Renal cortex interstitium (tissue), 11 donors: ENCODE data around the gene CTPS1. TPM values are rescaled to one million over a fixed set of nuclear protein-coding genes. Genes with fewer than 3 reads are reported as not detected.

Experiments
- DNase-seq, 11 donors: peaks; one replicate each; pipeline ENCODE4 v3.0.0-alpha.2; 2013; ENCODE audit warnings: low read depth in 9 of 11, low spot score in 4 of 11; ENCODE audit errors: extremely low read depth in 1 of 11
- polyA plus RNA-seq, 3 donors: library from polyadenylated mRNA; unstranded; fragments of 120-200 nt; gene quantifications; one replicate each; pipeline ENCODE4 v1.2.1, GENCODE V29; 2013; ENCODE audit not compliant: insufficient read length in 3 of 3

CTPS1 gene
- polyA plus RNA-seq, 3 donors: 21.8 to 31.5 (median 31.1) TPM

GRCh38 chr1:40952744-40953315 lies 26.7 kb upstream of the CTPS1 start:
- DNase-seq: no peak

- DNase-seq: no peak
These were observed 24.9 kb upstream of the CTPS1 start for GRCh38 chr1:40954626-40955025.

DNA sequence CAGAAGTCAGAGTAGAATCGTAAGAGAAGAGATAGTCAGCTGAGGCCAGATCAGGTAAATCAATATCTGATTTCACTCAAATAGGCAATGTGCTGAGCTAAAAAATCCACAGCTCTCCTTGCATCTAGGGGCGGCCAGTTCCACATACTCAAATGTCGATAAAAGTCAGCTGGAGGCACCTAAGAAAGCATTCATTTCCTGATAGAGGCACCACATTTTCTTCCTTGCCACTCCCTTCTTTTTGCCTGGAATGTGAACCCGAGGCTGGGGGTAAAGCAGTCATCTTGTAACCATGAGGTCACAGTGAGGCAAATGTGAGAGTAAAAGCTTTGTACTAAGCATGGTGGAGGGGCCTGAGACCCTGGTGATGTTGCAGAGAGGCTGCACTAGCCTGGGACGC lies 24.2 kb upstream of the CTPS1 start:
- no peak for DNase-seq

GRCh38 chr1:40956407-40956806 lies 23.1 kb upstream of the CTPS1 start:
- no peak for DNase-seq

DNA sequence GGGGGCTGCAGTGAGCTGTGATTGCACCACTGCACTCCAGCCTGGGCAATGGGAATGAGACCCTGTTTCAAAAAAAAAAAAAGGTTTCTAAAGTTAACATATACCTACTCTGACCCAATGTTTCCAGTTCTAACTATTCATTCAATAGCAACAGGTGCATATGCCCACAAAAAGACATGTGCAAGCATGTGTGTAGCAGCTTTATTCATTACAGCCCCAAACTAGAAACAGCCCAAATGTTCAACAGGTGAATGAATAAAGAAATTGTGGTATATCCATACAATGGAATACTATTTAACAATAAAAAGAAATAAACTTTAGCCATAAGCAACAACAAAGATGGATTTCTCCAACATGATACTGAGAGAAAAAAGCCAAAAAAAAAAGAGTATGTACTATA lies 21.3 kb upstream of the CTPS1 start:
- no peak for DNase-seq

- no peak for DNase-seq
These were observed 14.0 kb upstream of the CTPS1 start for GRCh38 chr1:40965531-40965930.

DNA sequence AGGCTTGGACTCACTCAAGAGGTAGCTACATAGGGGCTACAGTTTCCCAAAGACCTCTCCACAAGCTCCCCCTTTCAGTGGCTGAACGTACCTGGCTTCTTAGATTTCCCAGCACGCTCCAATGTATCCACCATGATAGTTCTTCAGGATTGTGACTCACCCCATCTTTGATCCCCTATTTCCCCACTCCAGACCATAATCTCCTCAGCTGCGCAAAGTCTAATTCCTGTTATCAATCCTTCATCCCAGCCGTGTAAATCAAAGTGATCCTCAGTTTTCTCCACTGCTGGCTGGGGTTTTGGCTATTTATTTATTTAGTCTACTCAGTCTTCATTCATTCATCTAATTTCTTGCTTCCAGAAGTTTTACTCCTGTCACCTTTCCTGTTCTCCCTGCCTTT lies 13.1 kb upstream of the CTPS1 start:
- no peak for DNase-seq

DNA sequence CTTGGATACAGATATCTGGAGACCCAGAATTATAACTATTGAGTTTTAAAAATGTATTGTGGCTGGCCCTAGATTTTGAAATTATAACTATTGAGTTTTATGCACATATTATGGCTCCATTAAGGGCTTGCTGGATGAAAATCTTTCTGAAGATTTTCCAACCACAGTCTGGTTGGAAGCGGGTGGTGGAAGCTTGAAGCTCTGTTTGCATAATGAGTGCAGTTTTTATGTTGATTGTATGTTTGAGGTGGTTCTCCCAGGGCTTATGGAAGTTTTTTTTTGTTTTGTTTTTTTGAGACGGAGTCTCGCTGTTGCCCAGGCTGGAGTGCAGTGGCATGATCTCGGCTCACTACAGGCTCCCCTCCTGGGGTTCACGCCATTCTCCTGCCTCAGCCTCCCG lies 10.1 kb upstream of the CTPS1 start:
- no peak for DNase-seq

DNA sequence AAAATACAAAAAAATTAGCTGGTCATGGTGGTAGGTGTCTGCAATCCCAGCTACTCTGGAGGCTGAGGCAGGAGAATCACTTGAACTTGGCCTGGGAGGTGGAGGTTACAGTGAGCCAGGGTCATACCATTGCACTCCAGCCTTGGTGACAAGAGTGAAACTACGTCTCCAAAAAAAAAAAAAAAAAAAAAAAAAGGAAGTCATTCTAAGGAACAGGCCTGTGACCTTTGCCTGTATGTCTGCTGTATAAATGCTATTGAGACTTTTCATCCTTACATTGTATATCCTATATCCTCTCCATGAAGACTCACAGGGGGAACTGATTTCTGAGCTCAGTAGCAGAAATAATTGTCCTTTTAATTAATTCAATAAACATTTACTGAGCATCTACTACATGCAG lies 7.5 kb upstream of the CTPS1 start:
- no peak for DNase-seq

- DNase-seq: no peak
These were observed 5.6 kb upstream of the CTPS1 start for GRCh38 chr1:40973912-40974311.

GRCh38 chr1:40974945-40975344 lies 4.6 kb upstream of the CTPS1 start:
- no peak for DNase-seq

DNA sequence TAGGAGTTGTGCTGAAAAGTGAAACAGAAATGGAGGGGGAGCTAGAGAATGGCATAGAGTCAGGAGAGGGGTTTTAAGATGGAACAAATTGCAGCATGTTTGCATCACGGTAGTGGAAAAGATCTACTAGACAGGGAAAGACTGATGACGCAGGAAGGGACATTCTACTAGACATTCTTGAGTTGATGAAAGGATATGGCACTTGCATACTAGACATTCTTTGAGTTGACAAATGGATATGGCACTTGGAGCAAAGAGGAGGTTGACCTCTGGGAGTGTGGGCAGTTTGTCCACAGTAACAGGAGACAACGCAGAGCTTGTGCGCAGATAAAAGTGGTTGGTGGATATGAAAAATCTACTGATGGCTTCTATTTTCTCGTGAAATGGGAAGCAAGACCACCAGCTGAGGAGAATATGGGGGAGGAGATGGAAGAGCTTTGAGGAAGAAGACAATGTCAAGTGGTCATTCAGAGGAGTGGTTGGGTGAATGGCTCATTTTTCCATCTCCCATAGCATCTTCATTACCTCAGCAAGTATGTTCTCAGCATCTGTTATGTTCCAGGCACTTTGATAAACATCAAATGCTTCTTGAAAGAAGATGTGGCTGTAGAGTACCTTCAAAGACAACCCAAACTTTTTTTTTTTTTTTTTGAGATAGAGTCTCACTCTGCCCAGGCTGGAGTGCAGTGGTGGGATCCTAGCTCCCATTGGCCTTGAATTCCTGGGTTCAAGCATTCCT lies 2.4 kb upstream of the CTPS1 start:
- DNase-seq: no peak

DNA sequence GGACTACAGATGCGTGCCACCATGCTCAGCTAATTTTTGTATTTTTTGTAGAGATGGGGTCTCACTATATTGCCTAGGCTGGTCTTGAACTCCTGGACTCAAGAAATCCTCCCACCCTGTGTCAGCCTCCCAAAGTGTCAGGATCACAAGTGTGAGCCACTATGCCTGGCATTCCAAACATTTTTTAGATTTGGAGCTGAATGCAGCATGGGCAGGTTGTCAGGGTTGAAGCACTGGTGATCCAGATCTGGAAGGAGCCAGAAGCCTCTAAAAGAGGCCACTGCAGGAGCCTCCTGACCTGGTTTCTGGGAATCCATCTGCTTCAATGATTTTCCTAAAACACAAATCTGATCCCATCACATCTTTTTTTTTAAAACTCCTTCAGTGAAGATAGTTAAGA lies 1.8 kb upstream of the CTPS1 start:
- DNase-seq: no peak

GRCh38 chr1:40978886-40979240 lies 633 bp upstream of the CTPS1 start:
- no peak for DNase-seq

- DNase-seq: peak in 1 of 11 donors; percentile 7
These were observed 564 bp downstream of the CTPS1 start for GRCh38 chr1:40980068-40980452.

- no peak for DNase-seq
These were observed 1.1 kb downstream of the CTPS1 start for GRCh38 chr1:40980453-40981121.

DNA sequence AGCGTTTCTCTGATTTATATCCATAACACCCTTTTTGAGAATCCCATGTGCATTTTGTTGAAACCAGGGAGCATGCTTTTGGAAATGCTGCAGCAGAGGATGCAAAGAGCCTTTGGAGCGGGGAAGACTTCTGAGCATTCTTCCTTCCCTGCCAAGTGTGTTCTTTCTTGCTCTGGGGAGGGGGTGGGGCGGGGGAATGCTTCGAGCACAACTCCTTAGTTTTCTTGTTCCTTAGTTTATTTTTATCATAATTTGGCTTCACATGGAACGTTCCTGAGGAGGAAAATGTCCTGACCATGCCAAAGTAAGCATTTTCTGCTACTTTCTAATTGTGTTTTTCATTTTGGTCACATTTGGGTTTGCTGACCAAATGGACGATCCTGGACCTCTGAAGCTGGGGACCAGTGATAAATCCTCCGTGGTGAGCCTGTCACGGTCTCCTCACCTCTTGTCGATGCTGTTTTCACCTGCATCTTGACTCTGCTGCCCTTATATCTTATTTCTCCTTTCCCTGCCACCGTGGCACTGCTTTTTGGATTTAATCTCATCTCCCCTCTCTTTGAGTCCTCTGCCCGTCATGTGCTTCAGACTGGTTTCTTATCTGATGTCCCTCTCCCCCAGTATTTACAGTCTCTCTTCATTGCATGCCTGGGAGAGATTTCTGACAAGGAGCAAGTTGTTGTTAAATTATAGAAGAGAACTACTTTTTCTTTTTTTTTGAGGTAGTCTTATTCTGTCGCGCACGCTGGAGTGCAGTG lies 2.4 kb downstream of the CTPS1 start:
- peak in 3 of 11 donors; percentile 8 to 29 (median 26) for DNase-seq

GRCh38 chr1:40982721-40983120 lies 3.2 kb downstream of the CTPS1 start:
- no peak for DNase-seq

- DNase-seq: no peak
These were observed 3.8 kb downstream of the CTPS1 start for GRCh38 chr1:40983286-40983685.

DNA sequence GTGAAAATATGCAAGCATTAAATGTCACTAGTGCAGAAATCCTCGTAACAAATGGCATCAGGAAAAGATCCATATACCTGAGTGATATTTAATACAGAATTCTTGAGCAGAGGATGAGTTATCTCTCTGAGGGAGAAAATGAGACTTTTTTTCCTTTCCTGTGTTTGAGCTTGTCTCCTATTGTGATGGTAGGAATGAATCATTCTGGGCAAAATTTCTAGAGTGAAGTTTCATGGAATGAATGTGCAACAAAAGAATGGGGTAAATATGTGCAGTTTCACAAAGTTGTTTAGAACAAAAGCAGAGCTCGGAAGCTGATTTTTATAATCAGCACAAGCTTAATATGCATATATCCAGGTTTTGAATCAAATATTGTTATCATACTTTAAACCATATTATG lies 4.6 kb downstream of the CTPS1 start:
- DNase-seq: no peak
